ENCODE results near the gene MRPL1.

- TF ChIP-seq CTCF (conservative IDR thresholded peaks at IDR 0.05 in 1 of 2, IDR thresholded peaks at IDR 0.05 in 1 of 2; ENCODE audit: extremely low read depth in 1 of 2, insufficient read depth in 1 of 2, low read depth in 1 of 2, low read length in 2 of 2) (no peak), EZH2 (IDR thresholded peaks at IDR 0.05; ENCODE audit: borderline replicate concordance, low read length) (no peak)
These were observed 18.2 kb downstream of the MRPL1 start for GRCh38 chr4:77880784-77881183.

All from mammary epithelial cell (primary cell).